K562 (cell line): ENCODE data around the gene NDFIP1. TPM values are rescaled to one million over a fixed set of nuclear protein-coding genes. Genes with fewer than 3 reads are reported as not detected.

Experiments used
- ATAC-seq: fragments of 200-7000 bp; cut with Tn5 transposase; 3 replicates; pipeline ENCODE4 v1.9.1; 2020; ENCODE audit warnings: moderate library complexity
- BruUV-seq: library from RNA; stranded (reverse); fragments of 400-500 nt; replicated peaks from 2 replicates; lab custom pipeline; 2021; lab: Mats Ljungman, UMichigan
- CTCF ChIA-PET: fragments of 300-600 bp; formaldehyde crosslinking; extraction: SDS; loops from one replicate; lab custom pipeline; 2021; ENCODE audit warnings: low intra/inter-chr PET ratio; lab: Yijun Ruan, JAX
- POLR2A ChIA-PET: fragments of 300-600, 350-650 bp; sonication (Branson Sonifier 250); formaldehyde crosslinking; extraction: SDS; loops from one replicate; lab custom pipeline; 2021; ENCODE audit warnings: antibody characterized with exemption, inconsistent platforms; lab: Yijun Ruan, JAX
- DNase-seq, 4 experiments: peaks; one replicate each; pipeline versions ENCODE4 v3.0.0 to v3.0.0-alpha.2; 2011 to 2018; ENCODE audit warnings: low spot score in 3 of 4, mixed read lengths in 3 of 4; ENCODE audit errors: extremely low read depth in 1 of 4
- FAIRE-seq: peaks from 2 replicates; lab custom pipeline; 2011; peaks lifted over from hg19 to GRCh38; lab: Jason Lieb, UNC
- H2AFZ ChIP-seq: 2 replicates; pipeline ENCODE4 v1.6.0; 2011; ENCODE audit warnings: low read depth, low read length, control low read depth, inconsistent platforms
- H3K27ac ChIP-seq: fragments of 200-600 bp; 3 replicates; pipeline ENCODE4 v1.8.0; 2011; ENCODE audit warnings: low read depth, mild to moderate bottlenecking, control low read depth, inconsistent platforms, low read length, moderate library complexity, mixed read lengths; ENCODE audit errors: extremely low read depth
- H3K27me3 ChIP-seq, 2 experiments: fragments of 300-600 bp in 1 of 2; 2 replicates in 1 of 2; 3 replicates in 1 of 2; pipeline versions ENCODE4 v1.6.0 to v1.8.0; 2011; ENCODE audit warnings: inconsistent platforms in 2 of 2, low read length in 2 of 2, mild to moderate bottlenecking in 1 of 2, mixed read lengths in 1 of 2, moderate library complexity in 1 of 2; ENCODE audit not compliant: control insufficient read depth in 2 of 2, insufficient read depth in 2 of 2
- H3K36me3 ChIP-seq: fragments of 300-600 bp; 3 replicates; pipeline ENCODE4 v1.8.0; 2011; ENCODE audit warnings: mild to moderate bottlenecking, low read length, inconsistent platforms; ENCODE audit not compliant: control insufficient read depth, insufficient read depth
- H3K4me1 ChIP-seq, 2 experiments: fragments of 200-600 bp in 1 of 2; replicated peaks in 1 of 2; 2 replicates in 1 of 2; 3 replicates in 1 of 2; pipeline versions ENCODE4 v1.5.1 to v1.8.0; 2011; ENCODE audit warnings: inconsistent platforms in 2 of 2, low read length in 2 of 2, mild to moderate bottlenecking in 1 of 2, mixed read lengths in 1 of 2, moderate library complexity in 1 of 2; ENCODE audit not compliant: control insufficient read depth in 2 of 2, insufficient read depth in 2 of 2
- H3K4me2 ChIP-seq: 2 replicates; pipeline ENCODE4 v1.6.1; 2011; ENCODE audit warnings: low read length, control low read depth, inconsistent platforms, mixed read lengths; ENCODE audit not compliant: insufficient read depth
- H3K4me3 ChIP-seq: fragments of 200-600 bp; sonication (generic), shearing (Covaris generic); 2 replicates; pipeline ENCODE4 v1.5.1; 2016; ENCODE audit warnings: control low read depth, inconsistent platforms
- H3K79me2 ChIP-seq: fragments of 200-600 bp; 3 replicates; pipeline ENCODE4 v1.8.0; 2011; ENCODE audit warnings: low read length, inconsistent platforms; ENCODE audit not compliant: control insufficient read depth, insufficient read depth
- H3K9ac ChIP-seq, 2 experiments: 2 replicates each; pipeline versions ENCODE4 v1.6.0 to v1.6.1; 2011; ENCODE audit warnings: low read depth in 2 of 2, low read length in 2 of 2, control low read depth in 1 of 2, inconsistent platforms in 1 of 2, mild to moderate bottlenecking in 1 of 2, mixed read lengths in 1 of 2; ENCODE audit not compliant: insufficient read depth in 1 of 2
- H3K9me1 ChIP-seq: one replicate; pipeline ENCODE4 v1.6.0; 2011; ENCODE audit warnings: inconsistent platforms, mild to moderate bottlenecking, low read length, moderate library complexity; ENCODE audit not compliant: control insufficient read depth, insufficient read depth
- H3K9me3 ChIP-seq: replicated peaks from 2 replicates; pipeline ENCODE4 v1.5.1; 2011; ENCODE audit warnings: low read depth, low read length, inconsistent platforms; ENCODE audit not compliant: control insufficient read depth, insufficient read depth
- H4K20me1 ChIP-seq: replicated peaks from 2 replicates; pipeline ENCODE4 v1.6.1; 2011; ENCODE audit warnings: low read length, inconsistent platforms, mixed read lengths; ENCODE audit not compliant: control insufficient read depth, insufficient read depth
- ARID3B ChIP-seq: fragments of 250-450 bp; sonication (Bioruptor Pico); IDR thresholded peaks from 2 replicates; pipeline ENCODE4 v1.4.0; 2020; ENCODE audit warnings: borderline replicate concordance
- BCL6 ChIP-seq: fragments of 250-450 bp; sonication (Bioruptor Pico); IDR thresholded peaks from 2 replicates; pipeline ENCODE4 v1.4.0; 2020
- C11orf30 ChIP-seq: fragments of 450-650 bp; IDR thresholded peaks from 2 replicates; pipeline ENCODE4 v1.6.1; 2016; ENCODE audit warnings: low read depth, mild to moderate bottlenecking
- CBFA2T3 ChIP-seq: fragments of 450-650 bp; IDR thresholded peaks from 2 replicates; pipeline ENCODE4 v1.6.1; 2017
- CCAR2 ChIP-seq: fragments of 200-400 bp; formaldehyde crosslinking; IDR thresholded peaks from 2 replicates; pipeline ENCODE4 v1.6.1; 2017; ENCODE audit warnings: mild to moderate bottlenecking, low read depth, low read length
- KDM1A ChIP-seq, 2 experiments: fragments of 450-650 bp; IDR thresholded peaks; 2 replicates each; pipeline ENCODE4 v1.6.1; 2016; ENCODE audit warnings: mild to moderate bottlenecking in 2 of 2
- MAFF ChIP-seq: IDR thresholded peaks from 2 replicates; pipeline ENCODE4 v1.6.1; 2012; ENCODE audit warnings: low read length, improper control_type of control experiment
- MAFG ChIP-seq: fragments of 450-650 bp; conservative IDR thresholded peaks from 2 replicates; pipeline ENCODE4 v1.6.1; 2016; ENCODE audit warnings: missing genetic modification characterization, missing compliant biosample characterization
- MAX ChIP-seq: sonication (generic); formaldehyde crosslinking; IDR thresholded peaks from 2 replicates; pipeline ENCODE4 v1.9.0; 2022; ENCODE audit warnings: mild to moderate bottlenecking, missing genetic modification reagents
- MIER1 ChIP-seq: fragments of 450-650 bp; IDR thresholded peaks from 2 replicates; pipeline ENCODE4 v1.6.1; 2016; ENCODE audit warnings: antibody characterized with exemption, mild to moderate bottlenecking, low read depth
- PRMT5 ChIP-seq: sonication (generic); formaldehyde crosslinking; IDR thresholded peaks from 2 replicates; pipeline ENCODE4 v1.5.0; 2020; ENCODE audit warnings: missing genetic modification reagents
- RBM15 ChIP-seq: fragments of 200-400 bp; formaldehyde crosslinking; IDR thresholded peaks from 2 replicates; pipeline ENCODE4 v1.6.1; 2018; ENCODE audit warnings: mild to moderate bottlenecking, low read length, moderate library complexity; ENCODE audit not compliant: insufficient read depth
- SMARCA5 ChIP-seq: fragments of 450-650 bp; IDR thresholded peaks from 2 replicates; pipeline ENCODE4 v1.6.1; 2016
- SMARCB1 ChIP-seq: IDR thresholded peaks from 2 replicates; pipeline ENCODE4 v1.6.1; 2011; ENCODE audit warnings: improper control_type of control experiment, low read depth; ENCODE audit not compliant: insufficient read length
- TAF15 ChIP-seq: fragments of 200-400 bp; formaldehyde crosslinking; IDR thresholded peaks from 2 replicates; pipeline ENCODE4 v1.6.1; 2017; ENCODE audit warnings: mild to moderate bottlenecking, low read depth, low read length, moderate library complexity
- TARDBP ChIP-seq: fragments of 450-650 bp; IDR thresholded peaks from 2 replicates; pipeline ENCODE4 v1.6.1; 2016
- ZNF197 ChIP-seq: fragments of 200-800 bp; sonication (Bioruptor generic); IDR thresholded peaks from 2 replicates; pipeline ENCODE4 v1.6.1; 2016; ENCODE audit warnings: low read depth, missing genetic modification characterization, missing compliant biosample characterization
- ZNF316 ChIP-seq: fragments of 450-650 bp; IDR thresholded peaks from 2 replicates; pipeline ENCODE4 v1.6.1; 2016
- ZNF444 ChIP-seq: fragments of 250-450 bp; sonication (Bioruptor Pico); IDR thresholded peaks from 2 replicates; pipeline ENCODE4 v1.4.0; 2020; ENCODE audit warnings: mild to moderate bottlenecking, moderate library complexity
- ZNF445 ChIP-seq: fragments of 250-450 bp; sonication (Bioruptor Pico); IDR thresholded peaks from 2 replicates; pipeline ENCODE4 v1.4.0; 2020; ENCODE audit warnings: low read depth, mild to moderate bottlenecking, moderate library complexity
- ZNF778 ChIP-seq: fragments of 450-650 bp; formaldehyde crosslinking; IDR thresholded peaks from 2 replicates; pipeline ENCODE4 v1.4.0; 2020; ENCODE audit warnings: mild to moderate bottlenecking, moderate library complexity
- WGBS: fragments of 100-300 bp; shearing (Covaris generic); methylation state at CpG from one replicate; pipeline ENCODE4 v1.1.6; 2016; ENCODE audit warnings: low coverage, mixed read lengths; ENCODE audit not compliant: insufficient coverage; ENCODE audit errors: missing lambda C conversion rate; 5-methylcytosine and 5-hydroxymethylcytosine counted together
- in situ Hi-C: fragments of 300-500 bp; cut with MboI; formaldehyde crosslinking; loops from 4 replicates; pipeline ENCODE4 v1.15.0; 2018; ENCODE audit warnings: inconsistent platforms, mixed read lengths
- intact Hi-C: fragments of 100-400 bp; cut with micrococcal nuclease; formaldehyde crosslinking; loops from 2 replicates; pipeline ENCODE4 v1.14.2; 2022
- polyA plus RNA-seq, 8 experiments: library from polyadenylated mRNA; depleted of rRNA in 4 of 8; stranded (reverse) in 5 of 8; unstranded in 3 of 8; fragments of >200 nt; fragmentation: Nextera tagmentation in 2 of 8; fragmentation: Illumina TruSeq in 1 of 8; extraction: Ambion mirVana in 2 of 8; extraction: Trizol in 1 of 8; gene quantifications; 2 replicates each; pipeline versions ENCODE4 v1.2.1 to v1.2.3, GENCODE V29; 2011 to 2014; ENCODE audit warnings: inconsistent platforms in 1 of 8, missing spikeins in 1 of 8
- total RNA-seq, 7 experiments: library from RNA; depleted of rRNA in 6 of 7; stranded (reverse); fragments of >200 nt in 6 of 7; fragmentation: Illumina TruSeq in 2 of 7; extraction: Trizol in 2 of 7; gene quantifications; 2 replicates each; pipeline versions ENCODE4 v1.2.1 to v1.2.3, GENCODE V29; 2011 to 2021; ENCODE audit warnings: low replicate concordance in 1 of 7

NDFIP1 gene
- total and polyA plus RNA-seq, 9 of the 15 experiments (the other 6 are each of a cell fraction or from before 2014, with no cell fraction given), result 5.3 to 37.5 (median 31.9) TPM

- TF ChIP-seq ZNF316 (peak; percentile 87), TAF15 (no peak)
- TF ChIP-seq, all 486 proteins: peak for 5
Measured at GRCh38 chr5:142125963-142126362, 17.4 kb downstream of the NDFIP1 start (continued).

- ATAC-seq, result peak; percentile 20; the same call in 2 of the 3 replicates
Measured at GRCh38 chr5:142128675-142129208, 20.2 kb downstream of the NDFIP1 start.

More at GRCh38 chr5:142128675-142129208, 20.2 kb downstream of the NDFIP1 start:
- intact Hi-C loops, result no loop called here
- Histone ChIP-seq H3K9me1 (no peaks in the 10 kb centered on the region), H2AFZ (no peak overlapping the region), H3K9ac (no peak overlapping the region), H3K36me3 (peaks cover 20% of the 10 kb centered on the region; the same call in 2 of the 3 replicates), H3K27me3 (no peaks in the 10 kb centered on the region), H3K4me3 (no peak overlapping the region), H3K4me1 (peaks cover 0 to 11% of the 10 kb centered on the region in 2 experiments; a peak in 3 of 5 replicates), H3K27ac (no peak overlapping the region; the same call in 2 of the 3 replicates), H3K9me3 (no peaks in the 10 kb centered on the region), H4K20me1 (no peaks in the 10 kb centered on the region), H3K79me2 (peaks cover 62% of the 10 kb centered on the region), H3K4me2 (no peak overlapping the region)
- in situ Hi-C loops, result loop anchor here (25.0 kb wide), 1 partner anchor 916 kb away; the partner anchor contains the start of genes PCDHB12, PCDHB13 and PCDHB14
- DNase-seq (no peak), FAIRE-seq (no peak)
- POLR2A ChIA-PET, result interaction anchor here (0.6 to 1.6 kb wide), 4 partner anchors 9 to 687 kb away, joined by 3 to 4 read pairs (median 4); no protein-coding TSS in a partner anchor
- TF ChIP-seq ZNF778 (CRISPR knock-in tag), result no peak
- TF ChIP-seq KDM1A (IDR thresholded peaks at IDR 0.05), result no peak
- no peak for TF ChIP-seq CCAR2
- TF ChIP-seq ARID3B (CRISPR knock-in tag), result no peak
- TF ChIP-seq MAFF, result 0 out of 2 replicates have a peak, but pooled peaks have one; percentile 5
- no peak for TF ChIP-seq TARDBP
- no peak for TF ChIP-seq PRMT5 (CRISPR knock-in tag)
- TF ChIP-seq SMARCA5, result no peak
- TF ChIP-seq C11orf30, result peak; percentile 61
- TF ChIP-seq MAX, result no peak
- TF ChIP-seq SMARCB1, result no peak
- no peak for TF ChIP-seq CBFA2T3
- TF ChIP-seq ZNF444, result no peak
- no peak for TF ChIP-seq ZNF445 (CRISPR knock-in tag)
- TF ChIP-seq RBM15, result no peak
- no peak for TF ChIP-seq MIER1
- TF ChIP-seq BCL6 (CRISPR knock-in tag), result no peak
- TF ChIP-seq ZNF316, result peak; percentile 83
- no peak for TF ChIP-seq TAF15
- peak; percentile 44; the same call in 1 of the 2 replicates for TF ChIP-seq MAFG (tag)
- TF ChIP-seq ZNF197 (CRISPR knock-in tag), result no peak
- WGBS, result 45% methylated on average over 3 of the region's 3 CpGs
- no TSS peak for BruUV-seq
- CTCF ChIA-PET, result interaction anchor here (0.6 kb wide), 1 partner anchor 126 kb away, joined by 3 read pairs; no protein-coding TSS in a partner anchor
